GM12872 (cell line): Measurements from ENCODE around the gene SLC5A10.

Source experiments
- CTCF ChIP-seq: IDR thresholded peaks from 3 replicates; pipeline ENCODE4 v1.5.1; 2011; ENCODE audit warnings: low read depth, mild to moderate bottlenecking, low read length, moderate library complexity; ENCODE audit not compliant: insufficient read depth

The SLC5A10 gene

GRCh38 chr17:19015428-19015827 is 63.5 kb downstream of the SLC5A10 start:
- no peak for TF ChIP-seq CTCF

DNA sequence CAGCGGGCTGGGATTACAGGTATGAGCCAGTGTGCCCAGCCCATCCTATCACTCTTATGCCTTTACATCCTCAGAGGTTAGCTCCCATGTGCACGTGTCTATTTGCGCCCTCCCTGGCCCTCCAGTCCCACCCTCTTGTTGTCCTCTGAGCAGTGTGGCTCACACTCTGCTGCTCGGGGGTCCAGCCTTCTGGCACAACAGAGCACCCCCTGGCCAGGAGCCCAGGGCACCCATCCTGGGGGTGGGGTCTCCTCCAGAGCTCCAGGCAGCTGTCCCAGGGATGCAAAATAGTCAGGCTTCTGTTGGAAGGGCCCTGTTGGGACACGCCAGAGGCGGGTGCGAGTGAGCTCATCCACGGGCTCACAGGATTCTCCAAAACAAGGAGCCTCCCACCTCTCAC is 64.3 kb downstream of the SLC5A10 start:
- no peak for TF ChIP-seq CTCF

- TF ChIP-seq CTCF: no peak
These were observed 64.9 kb downstream of the SLC5A10 start for GRCh38 chr17:19016881-19017280.

GRCh38 chr17:19017401-19017800 is 65.4 kb downstream of the SLC5A10 start:
- TF ChIP-seq CTCF: no peak

DNA sequence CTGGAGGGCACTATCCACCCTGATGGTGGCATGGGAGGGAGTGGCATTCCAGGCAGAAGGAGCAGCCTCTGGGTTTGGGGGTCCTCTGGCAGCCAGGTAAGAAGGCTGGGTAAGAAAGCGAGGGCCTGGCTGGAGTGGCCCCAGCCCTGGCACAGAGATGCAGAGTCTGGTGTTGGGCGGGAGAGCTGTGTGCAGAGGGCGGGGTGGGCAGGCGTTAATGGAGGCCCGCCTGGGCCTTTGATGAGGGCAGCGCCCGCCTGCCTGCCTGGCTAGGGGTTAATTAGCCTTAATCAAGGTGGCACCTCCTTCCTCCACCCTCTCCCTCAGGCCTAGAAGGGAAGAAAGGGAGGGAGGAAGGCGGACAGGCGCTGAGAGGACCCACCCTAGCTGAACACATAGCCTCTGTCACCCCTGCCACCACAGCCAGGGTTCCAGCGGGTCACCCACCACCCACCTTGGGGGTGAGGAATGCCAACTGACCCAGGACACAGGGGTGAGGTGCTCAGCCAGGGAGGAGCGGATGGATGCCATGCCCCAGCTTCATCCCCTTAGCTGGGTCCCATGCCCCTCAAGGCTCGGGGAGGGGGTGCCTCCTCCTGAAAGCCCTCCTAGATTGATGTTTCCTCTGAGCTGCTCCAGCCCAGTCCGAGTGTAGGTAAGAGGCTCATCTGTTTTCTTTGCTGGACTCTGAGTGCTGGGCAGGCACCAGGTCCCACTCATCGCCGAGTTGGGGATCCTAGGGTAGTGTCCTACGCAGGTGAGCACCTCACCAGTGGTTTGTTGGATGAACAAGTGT is 66.0 kb downstream of the SLC5A10 start:
- no peak for TF ChIP-seq CTCF

DNA sequence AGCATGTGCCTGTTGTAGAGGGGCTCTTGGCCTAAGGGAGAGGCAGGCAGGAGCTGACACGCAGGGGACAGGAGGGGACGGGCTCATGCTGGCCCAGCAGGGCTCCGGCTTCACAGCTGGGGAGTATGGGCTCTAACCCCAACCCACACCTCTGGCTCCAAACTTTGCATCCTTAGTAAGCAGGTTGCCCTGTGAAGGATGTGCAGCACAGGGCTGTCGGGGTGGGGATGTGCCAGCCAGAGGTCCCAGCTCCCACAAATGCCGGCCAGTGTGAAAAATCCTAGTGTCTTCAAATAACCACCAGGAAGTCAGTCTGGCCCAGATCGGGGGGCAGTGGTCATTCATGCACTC is 66.6 kb downstream of the SLC5A10 start:
- TF ChIP-seq CTCF: no peak

DNA sequence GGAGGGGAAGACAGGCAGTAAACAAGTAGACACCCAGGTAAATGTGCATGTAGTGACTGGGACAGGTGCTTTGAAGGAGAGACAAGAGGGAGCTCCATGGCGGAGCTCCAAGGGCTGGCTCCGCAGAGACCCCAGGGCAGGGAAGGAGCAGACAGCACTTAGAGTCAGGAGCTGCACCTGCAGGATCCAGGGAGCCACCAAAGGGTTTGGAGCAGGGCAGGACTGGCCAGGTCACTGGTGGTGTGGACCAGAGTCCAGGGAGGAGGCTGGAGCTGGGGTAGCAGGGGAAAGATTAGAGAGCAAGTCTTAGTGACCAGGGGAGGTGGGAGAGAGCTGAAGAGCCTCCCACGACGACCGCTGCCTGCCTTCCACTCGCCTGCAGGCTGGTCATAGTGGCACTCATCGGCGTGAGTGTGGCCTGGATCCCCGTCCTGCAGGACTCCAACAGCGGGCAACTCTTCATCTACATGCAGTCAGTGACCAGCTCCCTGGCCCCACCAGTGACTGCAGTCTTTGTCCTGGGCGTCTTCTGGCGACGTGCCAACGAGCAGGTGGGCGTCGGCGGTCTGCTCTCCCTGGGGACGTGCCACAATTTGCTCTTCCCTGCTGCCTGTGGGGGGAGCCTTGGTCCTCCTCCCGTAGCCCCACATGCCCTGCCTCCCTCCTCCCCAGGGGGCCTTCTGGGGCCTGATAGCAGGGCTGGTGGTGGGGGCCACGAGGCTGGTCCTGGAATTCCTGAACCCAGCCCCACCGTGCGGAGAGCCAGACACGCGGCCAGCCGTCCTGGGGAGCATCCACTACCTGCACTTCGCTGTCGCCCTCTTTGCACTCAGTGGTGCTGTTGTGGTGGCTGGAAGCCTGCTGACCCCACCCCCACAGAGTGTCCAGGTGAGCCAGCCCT is 67.3 kb downstream of the SLC5A10 start:
- no peak for TF ChIP-seq CTCF
